Progenitor cell of endocrine pancreas (in vitro differentiated cells): Measurements from ENCODE around the gene BDKRB2. TPM values are rescaled to one million over a fixed set of nuclear protein-coding genes. Genes with fewer than 3 reads are reported as not detected.

Experiments used
- DNase-seq: peaks from one replicate; pipeline ENCODE4 v3.0.0; 2021; ENCODE audit warnings: low spot score; ENCODE audit not compliant: unreplicated experiment
- H3K27ac Mint-ChIP-seq: 2 replicates; pipeline ENCODE4 v1.8.0; 2021; ENCODE audit warnings: mild to moderate bottlenecking, moderate library complexity, mixed read lengths
- H3K27me3 Mint-ChIP-seq: 2 replicates; pipeline ENCODE4 v1.8.0; 2021; ENCODE audit warnings: mixed read lengths
- H3K36me3 Mint-ChIP-seq: 2 replicates; pipeline ENCODE4 v1.8.0; 2022; ENCODE audit warnings: mixed read lengths; ENCODE audit not compliant: insufficient read depth
- H3K4me1 Mint-ChIP-seq: 2 replicates; pipeline ENCODE4 v1.8.0; 2021; ENCODE audit warnings: low read depth, mixed read lengths
- H3K4me3 Mint-ChIP-seq: 2 replicates; pipeline ENCODE4 v1.8.0; 2021; ENCODE audit warnings: low read depth, mild to moderate bottlenecking, moderate library complexity, mixed read lengths
- H3K9me3 Mint-ChIP-seq: 2 replicates; pipeline ENCODE4 v1.8.0; 2021; ENCODE audit warnings: low read depth, mixed read lengths
- CTCF ChIP-seq: fragments of 200-600 bp; sonication (generic); IDR thresholded peaks from one replicate; pipeline ENCODE4 v1.5.0; 2021; ENCODE audit warnings: antibody characterized with exemption, mild to moderate bottlenecking; ENCODE audit not compliant: unreplicated experiment
- total RNA-seq: library from RNA; stranded (reverse); gene quantifications from 2 replicates; pipeline ENCODE4 v1.2.1, GENCODE V29; 2021

BDKRB2 gene
- total RNA-seq, 1 donor from 2014 or later: 0.36 TPM

GRCh38 chr14:96177766-96178375 lies 26.8 kb upstream of the BDKRB2 start:
- TF ChIP-seq CTCF: no peak
- H3K36me3 Mint-ChIP-seq: no peaks in the 10 kb centered on the region
- H3K4me1 Mint-ChIP-seq: peaks cover 2% of the 10 kb centered on the region
- no peaks in the 10 kb centered on the region for H3K9me3 Mint-ChIP-seq
- peaks cover 37% of the 10 kb centered on the region for H3K27me3 Mint-ChIP-seq
- no peak for DNase-seq
- no peak overlapping the region for H3K4me3 Mint-ChIP-seq
- no peak overlapping the region for H3K27ac Mint-ChIP-seq

DNA sequence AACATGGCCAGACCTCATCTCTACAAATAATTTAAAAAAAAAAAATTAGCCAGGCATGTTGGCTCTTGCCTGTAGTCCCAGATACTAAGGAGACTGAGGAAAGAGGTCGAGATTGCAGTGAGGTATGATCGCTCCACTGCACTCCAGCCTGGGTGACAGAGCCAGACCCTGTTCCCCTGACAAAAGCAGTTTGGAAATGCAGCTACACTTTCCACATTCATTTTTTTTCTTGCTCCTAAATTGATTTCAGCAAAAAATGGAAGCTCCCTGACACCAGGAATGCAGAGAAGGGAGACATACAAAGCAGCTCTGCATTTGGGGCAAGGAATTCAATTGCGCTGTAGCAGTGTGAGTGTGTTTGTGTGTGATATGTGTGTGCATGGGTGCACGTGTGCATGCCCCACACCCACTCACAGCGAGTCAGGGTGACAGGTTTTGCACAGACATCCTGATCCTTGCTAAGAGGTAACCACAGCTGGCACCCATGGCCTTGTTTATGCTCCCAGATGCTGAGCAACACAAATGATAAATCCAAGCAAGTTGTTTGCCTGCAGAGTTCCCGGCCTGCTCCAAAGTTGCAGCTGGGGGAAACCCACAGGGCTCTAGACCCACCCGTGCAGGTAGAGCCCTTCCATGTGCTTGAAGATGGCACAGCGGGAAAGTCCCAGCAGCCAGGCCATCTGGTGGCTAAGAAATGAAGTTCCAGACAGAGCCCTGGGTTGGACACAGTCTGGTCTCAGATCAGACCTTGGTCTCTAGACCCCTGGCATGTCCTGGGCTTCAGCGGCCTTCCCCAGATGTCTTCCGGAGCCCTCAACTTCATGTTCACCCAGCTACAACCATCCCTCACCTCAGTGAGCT lies 25.9 kb upstream of the BDKRB2 start:
- Mint-ChIP-seq H3K36me3 (no peaks in the 10 kb centered on the region), H3K4me1 (peaks cover 2% of the 10 kb centered on the region), H3K27ac (no peak overlapping the region), H3K27me3 (peaks cover 34% of the 10 kb centered on the region), H3K4me3 (no peak overlapping the region), H3K9me3 (no peaks in the 10 kb centered on the region)
- TF ChIP-seq CTCF: peak; percentile 16
- no peak for DNase-seq

DNA sequence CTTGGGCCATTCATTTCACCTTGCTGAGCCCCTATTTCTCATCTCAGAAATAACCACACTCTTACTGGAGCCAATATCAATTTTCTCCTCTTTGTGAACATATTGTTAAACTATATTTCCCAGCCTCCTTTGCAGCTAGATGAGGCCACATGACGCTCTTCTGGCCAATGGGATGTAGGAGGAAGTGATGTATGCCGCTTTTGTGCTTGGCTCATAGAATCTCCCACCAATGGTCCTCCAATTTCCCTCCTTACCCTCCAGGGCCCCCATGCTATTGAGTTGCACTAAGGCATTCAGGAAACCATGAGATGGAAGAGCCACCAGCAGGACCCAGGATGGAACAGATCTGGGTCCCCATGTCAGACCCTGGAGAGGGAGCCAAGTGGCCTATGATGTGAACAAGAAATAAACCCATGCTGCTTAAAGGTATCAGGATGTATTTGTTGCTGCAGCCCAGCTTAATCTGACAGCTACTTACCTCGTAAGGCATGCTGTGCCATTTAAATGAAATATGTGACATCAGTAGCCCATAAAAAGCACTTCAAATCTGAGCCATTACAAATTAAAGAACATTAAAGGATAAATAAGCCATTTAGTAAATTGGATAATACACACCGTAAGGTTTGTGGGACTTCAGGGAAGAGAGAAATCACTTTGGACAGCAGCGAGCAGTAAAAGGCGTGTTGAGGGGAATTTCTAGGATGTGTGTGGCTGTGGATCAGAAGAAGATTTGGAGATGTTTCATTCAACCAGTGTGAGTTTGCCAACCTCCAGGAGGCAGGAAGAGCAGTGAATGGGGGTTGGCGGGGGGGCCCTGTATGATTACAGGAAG lies 24.4 kb upstream of the BDKRB2 start:
- Mint-ChIP-seq H3K9me3 (no peaks in the 10 kb centered on the region), H3K4me3 (no peak overlapping the region), H3K27me3 (peaks cover 24% of the 10 kb centered on the region), H3K27ac (peak overlapping the region; percentile 6), H3K4me1 (peaks cover 2% of the 10 kb centered on the region), H3K36me3 (no peaks in the 10 kb centered on the region)
- DNase-seq: no peak
- TF ChIP-seq CTCF: no peak

DNA sequence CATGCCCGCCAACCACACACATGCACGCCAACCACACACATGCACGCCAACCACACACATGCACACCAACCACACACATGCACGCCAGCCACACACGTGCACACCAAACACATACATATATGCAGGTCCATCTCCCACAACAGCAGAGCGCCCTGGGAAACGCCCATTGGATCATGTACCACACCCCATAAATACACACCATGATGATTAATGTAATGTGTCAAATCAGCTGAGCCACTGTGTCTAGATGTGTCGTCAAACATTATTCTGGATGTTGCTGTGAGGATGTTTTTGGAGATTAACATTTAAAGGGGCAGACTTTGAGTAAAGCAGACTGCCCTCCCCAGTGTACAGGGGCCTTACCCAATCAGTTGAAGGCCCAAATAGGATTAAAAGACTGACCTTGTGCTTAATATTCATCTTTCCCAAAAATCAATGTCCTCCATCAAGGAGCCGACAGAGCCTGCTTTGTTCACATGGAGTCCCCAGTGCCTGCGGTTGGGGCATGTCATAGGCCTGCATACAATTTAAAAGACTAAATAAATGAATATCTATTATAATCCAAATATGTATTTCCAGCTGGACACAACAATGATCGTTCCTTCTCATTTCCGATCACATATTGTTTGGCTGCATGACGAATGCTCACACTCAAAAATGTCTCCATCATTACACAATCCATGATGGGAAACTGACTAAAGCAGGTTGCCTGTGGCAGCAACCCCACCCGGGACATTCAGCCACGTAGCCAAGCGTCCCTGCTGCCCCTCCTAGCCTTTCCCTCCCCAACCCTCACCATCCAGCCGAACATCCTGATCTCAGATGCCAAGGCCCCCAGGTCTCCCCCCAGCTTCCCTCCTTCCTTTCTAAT lies 23.2 kb upstream of the BDKRB2 start:
- DNase-seq: no peak
- TF ChIP-seq CTCF: no peak
- Mint-ChIP-seq H3K27me3 (peaks cover 17% of the 10 kb centered on the region), H3K9me3 (no peaks in the 10 kb centered on the region), H3K4me1 (peaks cover 2% of the 10 kb centered on the region), H3K36me3 (no peaks in the 10 kb centered on the region), H3K27ac (no peak overlapping the region), H3K4me3 (no peak overlapping the region)
